HG02870 (cell line): ENCODE results near the gene KIAA1755.
"Not testable (repeated sequence)": the region's sequence is repeated elsewhere in the genome, so short reads cannot be mapped to it uniquely, and the experiment has no call there.

Experiments used
- ATAC-seq: cut with Tn5 transposase; IDR thresholded peaks from one replicate; pipeline ENCODE4 v1.9.1; 2021; ENCODE audit warnings: mild to moderate bottlenecking, moderate library complexity; ENCODE audit not compliant: unreplicated experiment

KIAA1755 gene

GRCh38 chr20:38267901-38268514 lies 7.5 kb upstream of the KIAA1755 start:
- no peak for ATAC-seq

DNA sequence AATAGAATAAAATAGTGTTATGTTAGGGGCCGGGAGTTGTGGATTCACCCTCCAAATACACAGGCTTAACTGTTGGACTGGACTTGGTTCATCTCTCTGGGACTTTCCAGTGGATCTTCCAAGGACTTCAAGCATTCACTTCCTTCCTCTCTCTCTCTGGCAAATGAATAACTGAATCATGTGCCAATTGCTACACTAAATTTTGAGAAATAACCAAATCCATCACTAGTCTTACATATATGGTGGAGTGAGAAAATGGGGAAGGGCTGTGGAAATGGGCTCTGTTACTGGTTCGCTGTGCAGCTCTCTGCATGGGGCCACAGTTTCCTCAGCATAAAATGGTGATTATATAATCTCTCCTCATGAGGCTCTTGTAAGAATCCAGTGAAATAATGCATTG lies 6.8 kb upstream of the KIAA1755 start:
- ATAC-seq = no peak

DNA sequence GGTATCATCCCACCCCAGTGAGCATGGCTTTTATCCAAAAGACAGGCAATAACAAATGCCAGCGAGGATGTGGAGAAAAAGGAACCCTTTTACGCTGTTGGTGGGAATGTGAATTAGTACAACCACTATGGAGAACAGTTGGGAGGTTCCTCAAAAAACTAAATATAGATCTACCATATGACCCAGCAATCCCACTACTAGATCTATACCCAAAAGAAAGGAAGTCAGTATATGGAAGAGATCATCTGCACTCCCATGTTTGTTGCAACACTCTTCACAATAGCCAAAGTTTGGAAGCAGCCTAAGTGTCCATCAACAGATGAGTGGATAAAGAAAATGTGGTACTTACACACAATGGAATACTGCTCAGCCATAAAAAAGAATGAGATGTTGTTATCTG lies 5.9 kb upstream of the KIAA1755 start:
- no peak for ATAC-seq

DNA sequence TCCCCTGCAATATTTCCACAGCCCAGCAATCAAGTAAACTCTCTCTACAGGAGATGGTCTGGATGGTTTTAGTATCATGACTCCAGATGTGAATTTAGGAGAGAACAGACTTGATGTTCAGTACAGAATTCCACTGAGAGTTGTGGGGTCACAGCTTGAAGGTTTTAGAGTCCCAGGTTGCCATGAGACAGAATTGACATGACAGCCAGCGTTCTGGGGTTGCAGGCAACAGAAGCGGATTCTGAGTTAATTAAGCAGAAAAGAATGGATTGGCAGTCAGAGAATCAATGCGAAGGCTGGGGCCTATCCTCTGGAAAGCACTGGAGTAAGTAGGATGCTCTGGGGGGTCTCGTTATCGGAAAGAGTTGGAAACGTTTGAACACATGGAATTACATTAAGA lies 2.4 kb upstream of the KIAA1755 start:
- no peak for ATAC-seq

DNA sequence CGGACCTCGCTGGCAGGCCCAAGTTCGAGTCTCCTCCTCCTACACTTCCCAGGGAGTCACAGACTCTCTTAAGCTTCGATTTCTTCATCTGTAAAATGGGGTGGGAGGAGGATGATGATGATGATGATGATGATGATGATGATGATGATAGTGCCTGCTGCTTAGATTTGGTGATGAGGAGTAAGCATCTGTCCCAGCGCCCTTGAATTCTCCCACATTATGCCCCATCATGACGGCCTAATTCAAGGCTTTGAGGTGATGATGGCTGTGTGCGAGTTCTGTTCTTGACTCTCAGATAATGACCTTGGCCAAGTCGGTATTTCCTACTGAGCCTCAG lies 487 bp upstream of the KIAA1755 start:
- no peak for ATAC-seq

DNA sequence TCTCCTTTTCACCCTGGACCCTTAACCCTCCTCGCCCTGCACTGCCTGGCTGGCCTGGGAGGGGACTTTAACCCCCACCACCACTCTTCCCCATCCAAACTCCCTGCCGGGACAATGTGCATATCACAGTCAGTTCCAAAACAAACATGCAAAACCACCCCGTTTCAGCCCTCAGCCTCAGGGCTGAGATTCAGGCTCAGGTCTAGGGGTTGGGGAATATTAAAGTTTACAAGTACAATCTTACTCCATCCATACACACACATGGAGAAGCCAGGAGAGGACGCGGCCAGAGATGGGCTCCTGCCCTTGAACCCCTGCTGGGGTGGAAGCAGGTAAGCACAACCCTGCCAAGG lies 534 bp downstream of the KIAA1755 start:
- ATAC-seq = no peak

DNA sequence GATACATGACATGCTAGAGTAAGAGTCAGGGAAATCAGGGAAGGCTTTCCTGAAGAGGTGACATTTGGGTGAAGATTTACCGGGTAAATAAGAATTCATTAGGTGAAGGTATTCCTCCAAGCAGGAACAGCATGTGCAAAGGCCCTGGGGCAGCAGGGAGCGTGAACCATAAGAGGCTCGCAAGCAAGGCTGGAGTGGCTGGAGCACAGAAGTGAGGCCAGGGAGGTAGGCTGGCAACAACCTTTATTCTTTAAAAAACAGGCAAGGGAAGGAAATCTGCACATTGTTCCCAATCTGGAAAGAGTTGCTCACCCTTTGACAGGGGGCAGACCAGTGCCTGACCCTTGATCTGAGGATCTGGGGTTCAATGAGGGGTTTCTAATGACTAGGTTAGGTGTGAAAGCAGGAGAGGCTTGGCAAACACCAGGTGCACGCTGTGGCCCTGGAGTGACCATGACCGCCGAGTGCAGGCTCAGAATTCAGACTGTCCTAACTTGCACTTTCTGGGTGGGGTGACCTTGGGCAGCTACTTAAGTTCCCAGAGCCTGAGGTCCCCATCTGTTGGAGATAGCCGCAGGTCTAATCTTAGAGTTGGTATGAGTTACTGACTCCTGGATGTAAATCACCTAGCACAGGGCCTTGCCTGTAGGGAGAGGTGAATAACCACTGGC lies 1.9 kb downstream of the KIAA1755 start:
- ATAC-seq = no peak

GRCh38 chr20:38256966-38257365 lies 3.6 kb downstream of the KIAA1755 start:
- ATAC-seq = no peak

- ATAC-seq = no peak
These were observed 4.5 kb downstream of the KIAA1755 start for GRCh38 chr20:38256021-38256420.

DNA sequence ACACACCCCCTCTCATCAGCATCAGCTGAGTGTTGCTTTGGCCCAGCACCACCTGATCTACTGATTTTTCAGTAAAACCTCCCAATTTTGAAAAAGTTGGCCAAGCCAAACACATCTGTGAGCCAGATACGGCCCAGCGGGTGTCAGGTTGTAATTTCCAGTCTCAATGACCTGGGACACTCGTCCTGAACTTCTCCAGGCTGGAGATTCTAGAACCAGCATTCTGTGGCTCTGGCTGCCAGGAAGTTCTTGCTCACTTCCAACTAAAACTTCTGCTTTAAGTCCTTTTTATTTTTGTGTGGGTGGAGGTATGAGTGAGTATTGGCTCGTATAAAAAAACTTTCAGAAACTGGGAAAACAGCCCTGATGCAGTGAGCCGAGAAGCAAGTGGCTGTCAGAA lies 5.1 kb downstream of the KIAA1755 start:
- ATAC-seq = no peak

DNA sequence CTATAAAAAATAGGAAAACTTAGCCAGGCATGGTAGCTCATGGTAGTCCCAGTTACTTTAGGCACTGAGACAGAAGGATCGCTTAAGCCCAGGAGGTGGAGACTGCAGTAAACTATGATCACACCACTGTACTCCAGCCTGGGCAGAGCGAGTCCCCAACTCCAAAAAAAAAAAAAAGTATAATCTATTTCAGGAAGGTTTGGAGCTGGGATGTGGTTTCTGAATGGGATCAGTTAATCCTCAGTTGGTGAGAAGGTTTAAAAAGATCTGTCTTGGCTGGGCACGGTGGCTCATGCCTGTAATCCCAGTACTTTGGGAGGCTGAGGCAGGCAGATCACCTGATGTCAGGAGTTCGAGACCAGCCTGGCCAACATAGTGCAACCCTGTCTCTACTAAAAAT lies 5.9 kb downstream of the KIAA1755 start:
- not testable (repeated sequence) for ATAC-seq

DNA sequence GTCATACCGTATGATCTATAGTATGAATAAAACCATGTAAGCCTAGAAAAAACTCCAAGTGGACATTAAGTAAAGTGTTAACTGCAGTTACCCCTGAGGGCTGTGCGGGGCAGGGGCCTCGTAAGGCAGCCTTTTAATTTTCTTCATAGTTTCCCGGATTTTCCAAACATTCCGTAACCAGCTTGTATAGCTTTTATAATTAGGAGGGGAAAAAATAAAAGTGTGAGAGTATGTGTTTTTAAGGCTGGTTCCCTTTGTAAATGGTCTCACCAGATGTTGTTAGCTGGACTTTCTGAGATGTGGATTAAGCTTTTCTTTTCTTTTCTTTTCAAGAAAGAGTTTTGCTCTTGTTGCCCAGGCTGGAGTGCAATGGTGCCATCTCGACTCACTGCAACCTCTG lies 7.0 kb downstream of the KIAA1755 start:
- no peak for ATAC-seq

DNA sequence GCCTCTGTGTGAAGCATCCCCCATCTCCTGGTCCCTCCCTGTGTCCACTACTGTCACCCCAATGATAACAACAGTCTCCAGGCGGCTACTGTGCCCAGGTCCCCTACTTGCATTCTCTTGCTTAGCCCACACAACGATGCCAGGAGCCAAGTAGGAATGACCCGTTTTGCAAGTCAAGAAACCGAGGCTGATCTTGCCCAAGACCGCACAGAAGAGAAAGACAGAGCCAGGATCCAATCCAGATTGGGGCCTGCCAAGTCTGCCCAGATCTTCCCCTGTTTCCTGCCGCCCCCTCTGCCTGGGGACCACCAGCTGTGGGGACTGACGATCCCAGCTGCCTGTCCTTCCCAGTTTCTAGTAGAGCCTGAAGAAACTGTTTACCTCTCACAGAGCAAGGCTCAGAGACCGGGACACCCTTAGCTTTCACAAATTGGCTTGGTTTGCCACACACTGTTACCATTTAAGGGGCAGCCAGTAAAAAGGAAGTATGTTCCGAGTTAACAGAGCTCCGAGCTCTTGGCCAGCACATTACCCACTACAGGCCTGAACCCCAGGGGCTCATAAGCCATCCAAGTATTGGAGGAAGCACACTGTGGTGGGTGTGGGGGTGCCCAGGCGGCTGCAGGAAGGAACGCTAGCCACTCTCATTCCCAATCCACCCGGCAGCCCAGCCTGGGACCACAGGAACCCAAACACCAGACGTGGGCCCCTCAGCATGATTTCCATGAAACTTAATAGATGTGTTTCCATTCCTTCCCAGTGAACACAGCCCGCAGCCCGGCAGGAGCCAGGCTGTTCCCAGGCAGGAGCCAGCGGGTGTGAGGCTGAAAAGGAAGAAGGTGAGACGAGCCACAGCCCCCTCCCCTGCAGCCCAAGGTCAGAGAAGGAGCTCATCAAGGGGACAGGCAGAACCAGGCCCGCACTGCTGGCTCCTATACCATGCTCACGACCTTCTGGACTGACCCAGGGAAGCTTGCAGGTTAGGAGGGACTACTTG lies 7.9 kb downstream of the KIAA1755 start:
- no peak for ATAC-seq

DNA sequence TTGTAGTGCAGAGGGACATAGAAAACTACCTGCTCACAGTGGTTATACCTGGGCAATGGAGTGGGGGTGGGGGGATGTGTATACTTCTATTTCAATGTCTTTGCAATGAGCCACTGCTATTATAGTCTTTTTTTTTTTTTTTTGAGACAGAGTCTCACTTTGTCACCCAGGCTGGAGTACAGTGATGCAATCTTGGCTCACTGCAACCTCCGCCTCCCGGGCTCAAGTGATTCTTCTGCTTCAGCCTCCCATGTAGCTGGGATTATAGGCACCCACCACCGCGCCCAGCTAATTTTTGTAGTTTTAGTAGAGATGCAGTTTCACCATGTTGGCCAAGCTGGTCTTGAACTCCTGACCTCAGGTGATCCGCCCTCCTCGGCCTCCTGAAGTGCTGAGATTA lies 9.1 kb downstream of the KIAA1755 start:
- ATAC-seq = not testable (repeated sequence)

DNA sequence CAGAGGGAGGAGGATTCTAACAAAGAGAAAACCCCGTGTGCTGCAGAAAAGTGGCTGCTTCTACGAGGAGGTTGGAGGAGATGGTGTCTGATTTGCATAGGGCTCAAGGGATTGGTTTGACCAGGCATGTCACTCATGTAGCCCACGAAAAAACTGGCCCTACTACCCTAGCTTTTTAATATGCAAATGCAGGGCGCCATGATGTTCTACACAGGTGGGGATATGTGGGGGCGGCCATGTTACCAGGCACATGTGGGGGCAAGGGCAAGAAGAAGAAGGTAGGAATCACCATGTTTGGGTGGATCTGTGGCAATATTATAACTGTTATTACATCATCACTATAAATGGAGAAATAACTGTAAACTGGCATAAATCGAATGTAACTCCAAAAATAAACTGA lies 9.9 kb downstream of the KIAA1755 start:
- no peak for ATAC-seq

DNA sequence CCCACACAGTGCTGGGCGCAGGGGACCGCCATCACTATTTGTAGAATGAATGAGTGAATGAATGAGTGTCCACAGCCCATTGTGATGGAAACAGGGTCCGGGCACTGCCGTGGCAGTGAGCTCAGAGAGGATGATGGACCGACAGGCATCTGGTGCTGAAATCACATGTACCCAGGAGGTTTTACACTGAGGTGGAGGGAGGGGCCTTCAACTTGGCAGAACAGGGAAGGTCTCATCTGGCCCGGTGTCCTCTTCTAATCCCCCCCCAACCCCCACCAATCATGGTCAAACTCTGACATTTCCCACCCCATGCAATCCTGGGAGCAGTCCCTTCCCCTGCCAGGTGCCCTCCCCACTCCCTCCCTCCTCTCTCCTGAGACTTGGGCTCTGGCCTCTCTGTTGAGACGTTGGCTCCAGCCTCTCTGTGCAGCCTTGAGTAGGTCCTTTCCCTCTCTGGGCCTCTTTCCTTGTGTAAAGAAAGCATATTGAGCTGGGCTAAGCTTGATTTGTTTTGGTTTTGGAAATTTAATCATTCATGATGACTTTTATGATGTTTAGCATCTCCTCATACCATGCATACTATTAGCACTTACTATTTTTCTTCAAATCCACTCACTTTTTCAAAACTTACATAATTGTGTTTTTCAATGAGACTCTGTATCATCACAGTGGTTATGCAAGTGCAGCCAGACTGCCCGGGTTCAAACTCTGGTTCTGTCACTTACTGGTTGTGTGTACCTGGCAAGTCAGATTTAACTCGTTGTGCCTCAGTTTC lies 10.8 kb downstream of the KIAA1755 start:
- no peak for ATAC-seq

GRCh38 chr20:38248133-38248532 lies 12.4 kb downstream of the KIAA1755 start:
- no peak for ATAC-seq

GRCh38 chr20:38247725-38248124 lies 12.8 kb downstream of the KIAA1755 start:
- not testable (repeated sequence) for ATAC-seq

DNA sequence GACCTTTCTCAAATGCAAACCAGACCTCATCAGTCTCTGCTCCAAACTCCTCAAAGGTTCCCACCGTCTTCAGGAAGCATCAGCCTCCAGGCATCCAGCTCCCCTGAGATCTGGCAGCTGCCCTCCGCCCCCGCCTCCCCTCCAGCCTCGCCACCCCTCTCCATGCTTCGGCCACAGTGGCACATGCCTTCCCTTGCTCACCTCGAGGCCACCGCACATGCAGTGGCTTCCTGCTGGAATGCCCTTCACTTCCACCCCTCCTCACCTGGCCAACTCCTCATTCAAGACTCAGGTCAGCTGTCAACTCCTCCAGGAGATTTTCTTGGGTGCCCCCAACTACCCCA lies 13.4 kb downstream of the KIAA1755 start:
- ATAC-seq = no peak

GRCh38 chr20:38246357-38247165 lies 14.0 kb downstream of the KIAA1755 start:
- ATAC-seq = no peak
